ENCODE data around the gene MXI1. TPM values are rescaled to one million over a fixed set of nuclear protein-coding genes. Genes with fewer than 3 reads are reported as not detected.

MXI1 gene
- polyA plus RNA-seq (2011; rRNA removed) (13.7 and 17.3 TPM in 2 replicates), polyA minus RNA-seq (2011; rRNA and poly(A)+ RNA removed) (12.0 and 13.5 TPM in 2 replicates)

DNA sequence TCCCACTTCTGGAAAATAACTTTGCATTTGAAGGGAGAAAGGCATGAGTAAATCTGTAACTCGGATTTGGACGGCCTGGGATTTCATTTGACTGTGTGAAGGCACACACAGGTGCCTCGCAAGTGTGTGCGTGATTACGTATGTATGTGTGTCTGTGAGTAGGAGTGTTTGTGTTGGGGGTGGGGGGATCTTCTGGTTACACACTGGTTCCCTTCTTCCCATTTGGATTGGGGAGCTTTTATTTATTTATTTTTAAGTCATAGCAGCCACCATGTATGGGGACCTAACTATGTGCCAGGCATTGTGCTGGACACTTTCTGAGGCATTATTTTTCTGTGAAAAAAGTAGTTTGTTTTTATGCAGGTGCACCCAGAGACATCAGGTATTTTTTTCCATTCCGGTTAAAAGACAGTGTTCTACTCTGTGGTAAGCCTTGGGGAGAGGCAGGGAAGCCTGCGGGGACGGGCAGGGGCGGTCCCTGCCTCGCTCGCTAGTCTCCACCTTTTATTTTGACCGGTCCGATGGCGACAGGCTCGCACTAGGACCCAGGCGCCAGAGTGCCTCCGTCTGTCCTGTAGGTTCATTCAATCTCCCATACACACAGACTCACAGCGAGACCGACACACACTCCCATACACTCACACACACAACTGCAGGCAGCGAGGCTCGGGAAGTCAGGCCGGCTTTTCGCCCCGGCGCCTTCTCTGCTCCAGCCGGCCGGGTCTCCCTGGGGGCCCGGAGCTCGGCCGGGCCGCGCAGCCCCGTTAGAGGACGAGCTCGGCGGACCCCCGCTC lies at the start of gene MXI1:
Gene MXI1, plus strand, starts transcription at position 595 of the 794 bp plus-strand sequence. CDS start 204 bp downstream, outside the sequence.
- peak within 1 kb of the TSS; percentile 78 for H3K4me3 ChIP-seq (ENCODE audit: low read depth, low read length)
- peak within 1 kb of the TSS; percentile 47 for H3K27ac ChIP-seq (ENCODE audit: low read depth, low read length)
- POLR2A ChIA-PET = interaction anchor here (1.5 to 1.6 kb wide), 2 partner anchors 14 to 19 kb away, joined by 4 to 6 read pairs; no protein-coding TSS in a partner anchor
- no peaks in the 10 kb centered on the region; the same call in 1 of the 2 replicates for H3K9me3 ChIP-seq (ENCODE audit: control insufficient read depth, insufficient read depth, low read length)
- TF ChIP-seq, protein P1, sequence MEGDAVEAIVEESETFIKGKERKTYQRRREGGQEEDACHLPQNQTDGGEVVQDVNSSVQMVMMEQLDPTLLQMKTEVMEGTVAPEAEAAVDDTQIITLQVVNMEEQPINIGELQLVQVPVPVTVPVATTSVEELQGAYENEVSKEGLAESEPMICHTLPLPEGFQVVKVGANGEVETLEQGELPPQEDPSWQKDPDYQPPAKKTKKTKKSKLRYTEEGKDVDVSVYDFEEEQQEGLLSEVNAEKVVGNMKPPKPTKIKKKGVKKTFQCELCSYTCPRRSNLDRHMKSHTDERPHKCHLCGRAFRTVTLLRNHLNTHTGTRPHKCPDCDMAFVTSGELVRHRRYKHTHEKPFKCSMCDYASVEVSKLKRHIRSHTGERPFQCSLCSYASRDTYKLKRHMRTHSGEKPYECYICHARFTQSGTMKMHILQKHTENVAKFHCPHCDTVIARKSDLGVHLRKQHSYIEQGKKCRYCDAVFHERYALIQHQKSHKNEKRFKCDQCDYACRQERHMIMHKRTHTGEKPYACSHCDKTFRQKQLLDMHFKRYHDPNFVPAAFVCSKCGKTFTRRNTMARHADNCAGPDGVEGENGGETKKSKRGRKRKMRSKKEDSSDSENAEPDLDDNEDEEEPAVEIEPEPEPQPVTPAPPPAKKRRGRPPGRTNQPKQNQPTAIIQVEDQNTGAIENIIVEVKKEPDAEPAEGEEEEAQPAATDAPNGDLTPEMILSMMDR (IDR thresholded peaks at IDR 0.05; ENCODE audit: low read depth, low read length) = no peak
- peak; percentile 39 for DNase-seq (ENCODE audit: low read depth, low spot score)
- peaks cover 15% of the 10 kb centered on the region for H3K27me3 ChIP-seq (ENCODE audit: control insufficient read depth, insufficient read depth, low read length)
- CTCF ChIA-PET = interaction anchor here (1.1 to 4.8 kb wide), 6 partner anchors 12 to 73 kb away, joined by 3 to 24 read pairs (median 6); no protein-coding TSS in a partner anchor

DNA sequence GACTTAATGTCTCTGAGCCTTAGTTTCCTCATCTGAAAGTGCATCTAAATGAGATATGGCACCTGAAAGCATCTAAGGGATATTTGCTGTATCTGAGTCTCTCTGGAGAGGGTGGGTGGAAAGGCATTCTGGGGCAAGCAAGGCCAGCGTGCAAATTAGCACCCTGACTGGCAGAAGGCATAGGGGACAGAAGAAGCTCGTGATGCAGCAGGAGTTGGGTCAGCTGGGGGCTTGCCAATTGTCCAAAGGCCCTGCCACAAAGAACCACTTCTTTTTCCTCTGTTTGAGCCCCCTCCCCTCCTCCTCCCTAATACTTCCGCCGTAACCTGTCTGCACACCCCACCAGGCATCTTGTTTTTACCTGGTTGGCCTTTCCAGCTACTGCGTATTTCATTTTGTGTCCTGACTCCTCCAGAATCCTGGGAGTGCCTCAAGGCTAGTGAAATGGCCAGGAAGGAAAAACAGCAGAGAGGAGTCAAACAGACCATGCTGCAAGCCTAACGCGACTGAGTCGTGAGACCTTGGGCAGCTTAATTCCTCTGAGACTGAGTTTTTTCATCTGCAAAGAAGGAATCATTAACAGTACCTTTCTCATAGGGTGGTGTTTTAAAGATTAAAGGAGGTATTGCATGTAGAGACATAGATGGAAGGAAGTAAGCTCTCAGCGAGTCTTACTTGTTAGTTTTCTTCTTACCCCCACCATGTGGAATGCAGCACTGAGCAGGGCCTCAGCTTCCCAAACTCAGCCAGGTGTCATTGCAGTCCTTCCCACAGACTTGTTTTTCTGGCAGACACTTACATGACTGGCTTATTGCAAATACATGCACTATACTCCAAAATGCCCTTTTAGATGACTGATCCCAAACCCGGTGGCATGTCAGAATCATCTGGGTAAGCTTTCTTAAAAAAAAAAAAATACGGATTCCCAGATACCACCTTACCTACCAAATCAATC lies 49.1 kb upstream of the MXI1 start:
- DNase-seq (ENCODE audit: low read depth, low spot score) = no peak
- ChIA-PET CTCF (interaction anchor here (1.0 to 1.4 kb wide), 2 partner anchors 17 to 20 kb away, joined by 5 to 9 read pairs; no protein-coding TSS in a partner anchor), POLR2A (interaction anchor here (0.5 to 0.6 kb wide), 2 partner anchors 125 to 162 kb away, joined by 3 to 4 read pairs; no protein-coding TSS in a partner anchor)
- H3K27me3 ChIP-seq (ENCODE audit: control insufficient read depth, insufficient read depth, low read length) = peaks cover 20% of the 10 kb centered on the region
- no peak overlapping the region for H3K4me3 ChIP-seq (ENCODE audit: low read depth, low read length)
- no peak overlapping the region for H3K27ac ChIP-seq (ENCODE audit: low read depth, low read length)
- TF ChIP-seq, protein P1 (IDR thresholded peaks at IDR 0.05; ENCODE audit: low read depth, low read length) = no peak
- no peaks in the 10 kb centered on the region for H3K9me3 ChIP-seq (ENCODE audit: control insufficient read depth, insufficient read depth, low read length)

DNA sequence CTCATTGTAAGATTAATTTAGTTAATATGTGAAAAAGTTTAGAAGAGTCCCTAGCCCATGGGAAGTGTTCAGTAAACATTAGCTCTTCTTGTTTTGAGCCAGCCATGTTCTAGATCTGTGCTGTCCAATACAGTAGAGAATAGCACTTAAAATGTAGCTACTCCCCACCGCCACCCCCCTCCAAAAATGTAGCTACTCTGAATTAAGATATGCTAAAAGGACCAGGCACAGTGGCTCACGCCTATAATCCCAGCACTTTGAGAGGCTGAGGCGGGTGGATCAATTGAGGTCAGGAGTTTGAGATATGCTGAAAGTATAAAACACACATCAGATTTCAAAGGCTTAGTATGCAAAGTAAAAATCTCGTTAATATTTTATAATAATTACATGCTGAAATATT lies 47.3 kb upstream of the MXI1 start:
- Histone ChIP-seq H3K9me3 (ENCODE audit: control insufficient read depth, insufficient read depth, low read length) (no peaks in the 10 kb centered on the region), H3K27me3 (ENCODE audit: control insufficient read depth, insufficient read depth, low read length) (peaks cover 27% of the 10 kb centered on the region), H3K4me3 (ENCODE audit: low read depth, low read length) (no peak overlapping the region), H3K27ac (ENCODE audit: low read depth, low read length) (no peak overlapping the region)
- CTCF ChIA-PET = interaction anchor here (0.6 to 1.0 kb wide), 2 partner anchors 22 to 450 kb away, joined by 3 read pairs; no protein-coding TSS in a partner anchor
- no peak for DNase-seq (ENCODE audit: low read depth, low spot score)
- POLR2A ChIA-PET = no interaction called here
- TF ChIP-seq, protein P1 (IDR thresholded peaks at IDR 0.05; ENCODE audit: low read depth, low read length) = no peak

DNA sequence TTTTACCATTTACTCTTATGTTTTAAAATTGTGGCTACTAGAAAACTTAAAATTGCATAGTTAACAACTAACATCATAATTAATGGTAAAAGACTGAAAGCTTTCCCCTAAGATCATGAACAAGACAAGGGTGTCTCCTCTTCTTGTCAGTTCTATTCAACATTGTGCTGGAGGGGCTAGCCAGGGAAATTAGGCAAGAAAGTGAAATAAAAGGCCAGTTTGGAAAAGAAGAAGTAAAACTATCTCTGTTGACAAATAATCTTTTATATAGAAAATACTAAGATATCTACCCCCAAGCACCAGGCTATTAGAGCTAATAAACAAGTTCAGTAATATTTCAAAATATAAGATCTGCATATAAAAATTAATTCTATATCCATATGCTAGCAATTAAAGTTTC lies 46.9 kb upstream of the MXI1 start:
- POLR2A ChIA-PET = no interaction called here
- Histone ChIP-seq H3K4me3 (ENCODE audit: low read depth, low read length) (no peak overlapping the region), H3K27ac (ENCODE audit: low read depth, low read length) (no peak overlapping the region), H3K27me3 (ENCODE audit: control insufficient read depth, insufficient read depth, low read length) (peaks cover 27% of the 10 kb centered on the region), H3K9me3 (ENCODE audit: control insufficient read depth, insufficient read depth, low read length) (no peaks in the 10 kb centered on the region)
- no peak for DNase-seq (ENCODE audit: low read depth, low spot score)
- CTCF ChIA-PET = interaction anchor here (0.6 to 1.0 kb wide), 2 partner anchors 23 to 450 kb away, joined by 3 read pairs; no protein-coding TSS in a partner anchor
- TF ChIP-seq, protein P1 (IDR thresholded peaks at IDR 0.05; ENCODE audit: low read depth, low read length) = no peak
